GM23248 (cell line): ENCODE measurements around the gene NAV2. TPM values are rescaled to one million over a fixed set of nuclear protein-coding genes. Genes with fewer than 3 reads are reported as not detected.

Experiments
- DNase-seq: peaks from one replicate; pipeline ENCODE4 v3.0.0-alpha.2; 2015
- H2AFZ ChIP-seq: fragments of 200-600 bp; sonication (generic); 2 replicates; pipeline ENCODE4 v1.6.1; 2016; ENCODE audit warnings: antibody characterized with exemption
- H3F3A ChIP-seq: fragments of 200-600 bp; sonication (generic); 2 replicates; pipeline ENCODE4 v1.6.1; 2016; ENCODE audit warnings: mild to moderate bottlenecking, antibody characterized with exemption, mixed run types; ENCODE audit not compliant: insufficient read depth
- H3K27ac ChIP-seq: fragments of 200-600 bp; sonication (generic); 2 replicates; pipeline ENCODE4 v1.5.1; 2016; ENCODE audit warnings: mild to moderate bottlenecking
- H3K27me3 ChIP-seq: fragments of 200-600 bp; sonication (generic); replicated peaks from 2 replicates; pipeline ENCODE4 v1.6.1; 2016; ENCODE audit warnings: mild to moderate bottlenecking; ENCODE audit not compliant: insufficient read depth
- H3K36me3 ChIP-seq: fragments of 200-600 bp; sonication (generic); 2 replicates; pipeline ENCODE4 v1.6.1; 2016; ENCODE audit warnings: low read depth, mild to moderate bottlenecking
- H3K4me1 ChIP-seq: fragments of 200-600 bp; sonication (generic); 2 replicates; pipeline ENCODE4 v1.6.1; 2016; ENCODE audit warnings: mild to moderate bottlenecking; ENCODE audit not compliant: insufficient read depth
- H3K4me2 ChIP-seq: fragments of 200-600 bp; sonication (generic); one replicate; pipeline ENCODE4 v1.6.1; 2016; ENCODE audit warnings: mild to moderate bottlenecking; ENCODE audit not compliant: unreplicated experiment
- H3K4me3 ChIP-seq: fragments of 200-600 bp; sonication (generic); 2 replicates; pipeline ENCODE4 v1.5.1; 2016; ENCODE audit warnings: mild to moderate bottlenecking
- H3K79me2 ChIP-seq: fragments of 200-600 bp; sonication (generic); 2 replicates; pipeline ENCODE4 v1.6.1; 2016; ENCODE audit warnings: mild to moderate bottlenecking; ENCODE audit not compliant: insufficient read depth
- H3K9ac ChIP-seq: fragments of 200-600 bp; sonication (generic); 2 replicates; pipeline ENCODE4 v1.6.1; 2016; ENCODE audit warnings: mild to moderate bottlenecking
- H3K9me2 ChIP-seq: fragments of 200-600 bp; sonication (generic); 2 replicates; pipeline ENCODE4 v1.6.1; 2016; ENCODE audit warnings: mixed run types, mild to moderate bottlenecking, moderate library complexity; ENCODE audit not compliant: insufficient read depth
- H3K9me3 ChIP-seq: fragments of 200-600 bp; sonication (generic); one replicate; pipeline ENCODE4 v1.6.1; 2017; ENCODE audit warnings: low read depth
- H4K20me1 ChIP-seq: fragments of 200-600 bp; sonication (generic); 2 replicates; pipeline ENCODE4 v1.6.0; 2016; ENCODE audit not compliant: insufficient read depth
- EZH2 ChIP-seq: fragments of 200-600 bp; sonication (generic); IDR thresholded peaks from 2 replicates; pipeline ENCODE4 v1.6.1; 2018; ENCODE audit warnings: antibody characterized with exemption, mild to moderate bottlenecking; ENCODE audit not compliant: insufficient read depth, poor library complexity, severe bottlenecking
- EZH2phosphoT487 ChIP-seq: fragments of 200-600 bp; sonication (generic); IDR thresholded peaks from 2 replicates; pipeline ENCODE4 v1.6.1; 2018; ENCODE audit warnings: antibody characterized with exemption, moderate library complexity, mild to moderate bottlenecking, low read depth; ENCODE audit not compliant: insufficient read depth
- WGBS, 2 experiments: methylation state at CpG; one replicate each; pipeline ENCODE4 v1.1.6; 2015 to 2017; ENCODE audit warnings: low lambda C conversion rate in 2 of 2, low coverage in 1 of 2; ENCODE audit errors: missing lambda C conversion rate in 2 of 2; 5-methylcytosine and 5-hydroxymethylcytosine counted together
- in situ Hi-C: fragments of 300-500 bp; cut with MboI; formaldehyde crosslinking; loops from 2 replicates; pipeline ENCODE4 v1.15.0; 2020
- polyA plus RNA-seq: library from polyadenylated mRNA; unstranded; fragments of >200 nt; fragmentation: Nextera tagmentation; extraction: Ambion mirVana; gene quantifications from 2 replicates; pipeline ENCODE4 v1.2.1, GENCODE V29; 2016
- total RNA-seq: library from RNA; depleted of rRNA; stranded (reverse); fragments of >200 nt; shearing (Covaris generic); gene quantifications from 2 replicates; pipeline ENCODE4 v1.2.3, GENCODE V29; 2014

The NAV2 gene
- total and polyA plus RNA-seq, 2 experiments from 2014 or later, result 5.7 to 11.9 TPM

GRCh38 chr11:19768197-19768596 is 55.6 kb downstream of the NAV2 start:
- no peak overlapping the region for H2AFZ ChIP-seq
- H3K4me2 ChIP-seq, result no peak overlapping the region
- peaks cover 12% of the 10 kb centered on the region; the same call in 1 of the 2 replicates for H4K20me1 ChIP-seq
- H3K36me3 ChIP-seq, result no peaks in the 10 kb centered on the region
- DNase-seq, result no peak
- peaks cover 100% of the 10 kb centered on the region for H3K79me2 ChIP-seq
- no peaks in the 10 kb centered on the region for H3K9me3 ChIP-seq
- in situ Hi-C loops, result no loop called here
- H3F3A ChIP-seq, result peaks cover 34% of the 10 kb centered on the region
- 88 to 91% methylated on average over 6 of the region's 6 CpGs for WGBS, 2 experiments
- no peaks in the 10 kb centered on the region for H3K9me2 ChIP-seq
- no peak overlapping the region for H3K27ac ChIP-seq
- TF ChIP-seq EZH2 (no peak), EZH2phosphoT487 (no peak)
- no peak overlapping the region for H3K4me3 ChIP-seq
- H3K4me1 ChIP-seq, result peaks cover 25% of the 10 kb centered on the region
- no peak overlapping the region for H3K9ac ChIP-seq
- no peaks in the 10 kb centered on the region for H3K27me3 ChIP-seq

DNA sequence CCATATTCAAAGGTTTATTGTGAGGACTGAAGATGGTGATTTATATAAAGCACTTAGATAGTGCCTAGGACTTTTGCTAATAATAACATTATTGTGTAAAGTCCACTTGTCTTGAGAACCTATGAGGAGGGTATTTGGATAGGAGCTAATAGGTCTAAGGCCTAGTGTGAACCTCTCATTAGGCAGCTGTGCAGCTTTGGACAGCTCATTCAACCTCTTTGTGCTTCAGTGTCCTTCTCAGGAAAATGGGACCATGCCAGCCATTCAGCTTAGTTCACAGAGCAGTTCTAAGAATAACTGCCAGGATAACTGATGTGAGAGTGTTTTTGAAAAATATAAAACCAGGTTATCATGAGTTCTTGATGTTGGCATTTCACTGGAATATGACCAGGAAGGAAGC is 56.2 kb downstream of the NAV2 start:
- Histone ChIP-seq H3K9me2 (no peaks in the 10 kb centered on the region), H3K9ac (no peak overlapping the region), H3K27me3 (no peaks in the 10 kb centered on the region), H4K20me1 (peaks cover 12% of the 10 kb centered on the region; the same call in 1 of the 2 replicates), H3K4me1 (peaks cover 25% of the 10 kb centered on the region), H3K4me2 (no peak overlapping the region), H3K36me3 (no peaks in the 10 kb centered on the region), H3K4me3 (no peak overlapping the region), H3K9me3 (no peaks in the 10 kb centered on the region), H3F3A (peaks cover 32% of the 10 kb centered on the region), H3K79me2 (peaks cover 100% of the 10 kb centered on the region), H2AFZ (no peak overlapping the region), H3K27ac (no peak overlapping the region)
- in situ Hi-C loops, result no loop called here
- DNase-seq, result no peak
- TF ChIP-seq EZH2phosphoT487 (no peak), EZH2 (no peak)

DNA sequence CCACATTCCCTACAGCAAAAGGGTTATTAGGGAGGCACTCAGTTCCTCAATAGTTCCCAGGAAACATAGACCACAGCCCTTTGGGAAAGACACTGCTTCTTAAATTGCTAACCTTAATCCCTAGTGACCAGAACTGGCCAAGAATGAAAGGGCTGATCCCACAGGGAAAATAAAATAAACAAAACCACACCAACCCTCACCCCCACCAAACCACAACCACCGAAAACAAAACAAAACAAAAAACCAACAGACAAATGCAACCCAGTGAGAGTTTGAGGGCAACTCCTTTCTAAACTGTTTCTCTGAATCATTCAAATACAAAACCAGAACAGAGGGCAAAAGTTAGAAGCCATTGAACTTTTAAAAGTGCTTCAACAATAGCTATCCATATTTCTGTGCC is 57.2 kb downstream of the NAV2 start:
- H3K4me2 ChIP-seq, result peak overlapping the region; percentile 30
- H3F3A ChIP-seq, result peaks cover 21% of the 10 kb centered on the region
- TF ChIP-seq EZH2phosphoT487 (0 out of 2 replicates have a peak, but pooled peaks have one; percentile 62), EZH2 (no peak)
- H3K27ac ChIP-seq, result no peak overlapping the region
- in situ Hi-C loops, result no loop called here
- peaks cover 25% of the 10 kb centered on the region for H3K4me1 ChIP-seq
- no peak overlapping the region for H3K9ac ChIP-seq
- no peaks in the 10 kb centered on the region for H3K36me3 ChIP-seq
- peak; percentile 61 for DNase-seq
- H3K79me2 ChIP-seq, result peaks cover 100% of the 10 kb centered on the region
- no peak overlapping the region for H3K4me3 ChIP-seq
- H3K9me2 ChIP-seq, result no peaks in the 10 kb centered on the region
- 0 out of 2 replicates have a peak, but pooled peaks cover 12% of the 10 kb centered on the region for H4K20me1 ChIP-seq
- WGBS, 2 experiments, result 10 to 28% methylated on average over 1 of the region's 1 CpG
- no peak overlapping the region for H2AFZ ChIP-seq
- no peaks in the 10 kb centered on the region for H3K27me3 ChIP-seq
- H3K9me3 ChIP-seq, result no peaks in the 10 kb centered on the region

GRCh38 chr11:19770277-19770676 is 57.6 kb downstream of the NAV2 start:
- Histone ChIP-seq H3K4me1 (peaks cover 25% of the 10 kb centered on the region), H4K20me1 (0 out of 2 replicates have a peak, but pooled peaks cover 12% of the 10 kb centered on the region), H3K36me3 (no peaks in the 10 kb centered on the region), H3K4me2 (peak overlapping the region; percentile 30), H3K79me2 (peaks cover 100% of the 10 kb centered on the region), H3K9me2 (no peaks in the 10 kb centered on the region), H2AFZ (no peak overlapping the region), H3K27me3 (no peaks in the 10 kb centered on the region), H3K4me3 (no peak overlapping the region), H3K9ac (no peak overlapping the region), H3K27ac (no peak overlapping the region), H3K9me3 (no peaks in the 10 kb centered on the region), H3F3A (peaks cover 20% of the 10 kb centered on the region)
- TF ChIP-seq EZH2 (no peak), EZH2phosphoT487 (no peak)
- WGBS, 2 experiments, result 46 to 50% methylated on average over 2 of the region's 2 CpGs
- in situ Hi-C loops, result no loop called here
- DNase-seq, result no peak

- peaks cover 100% of the 10 kb centered on the region for H3K79me2 ChIP-seq
- H3K4me2 ChIP-seq, result no peak overlapping the region
- 84% methylated on average over 4 of the region's 4 CpGs for WGBS, 2 experiments
- H3F3A ChIP-seq, result peaks cover 20% of the 10 kb centered on the region
- no peak for DNase-seq
- no peaks in the 10 kb centered on the region for H3K9me3 ChIP-seq
- H3K27ac ChIP-seq, result no peak overlapping the region
- no peak overlapping the region for H3K4me3 ChIP-seq
- H3K9me2 ChIP-seq, result no peaks in the 10 kb centered on the region
- no peaks in the 10 kb centered on the region for H3K27me3 ChIP-seq
- in situ Hi-C loops, result no loop called here
- TF ChIP-seq EZH2phosphoT487, result no peak
- no peak for TF ChIP-seq EZH2
- H3K36me3 ChIP-seq, result no peaks in the 10 kb centered on the region
- H3K4me1 ChIP-seq, result peaks cover 22% of the 10 kb centered on the region
- no peak overlapping the region for H3K9ac ChIP-seq
- H2AFZ ChIP-seq, result no peak overlapping the region
- 0 out of 2 replicates have a peak, but pooled peaks cover 12% of the 10 kb centered on the region for H4K20me1 ChIP-seq
These were observed 58.8 kb downstream of the NAV2 start for GRCh38 chr11:19771463-19771862.
